Smooth muscle cell (in vitro differentiated cells): ENCODE data around the gene MAMSTR. TPM values are rescaled to one million over a fixed set of nuclear protein-coding genes. Genes with fewer than 3 reads are reported as not detected.

ENCODE experiments used
- DNase-seq: peaks from one replicate; lab custom pipeline; 2025; ENCODE audit not compliant: unreplicated experiment; lab: John Stamatoyannopoulos, UW
- H2AFZ ChIP-seq: fragments of 200-600 bp; sonication (generic); 2 replicates; pipeline ENCODE4 v1.6.0; 2016; ENCODE audit warnings: antibody characterized with exemption, low read depth, mild to moderate bottlenecking
- H3F3A ChIP-seq: fragments of 200-600 bp; sonication (generic); 2 replicates; pipeline ENCODE4 v1.6.0; 2017; ENCODE audit warnings: antibody characterized with exemption, low read depth
- H3K27ac ChIP-seq: fragments of 200-600 bp; sonication (generic); 2 replicates; pipeline ENCODE4 v1.5.1; 2016; ENCODE audit warnings: low read depth, mild to moderate bottlenecking
- H3K27me3 ChIP-seq: fragments of 200-600 bp; sonication (generic); 2 replicates; pipeline ENCODE4 v1.6.1; 2016; ENCODE audit warnings: low read depth, mild to moderate bottlenecking
- H3K36me3 ChIP-seq: fragments of 200-600 bp; sonication (generic); 2 replicates; pipeline ENCODE4 v1.5.1; 2016; ENCODE audit warnings: low read depth
- H3K4me1 ChIP-seq: fragments of 200-600 bp; sonication (generic); 2 replicates; pipeline ENCODE4 v1.5.1; 2016; ENCODE audit warnings: low read depth
- H3K4me2 ChIP-seq: fragments of 200-600 bp; sonication (generic); 2 replicates; pipeline ENCODE4 v1.6.0; 2016; ENCODE audit warnings: mild to moderate bottlenecking
- H3K4me3 ChIP-seq: fragments of 200-600 bp; sonication (generic); 2 replicates; pipeline ENCODE4 v1.5.1; 2016; ENCODE audit warnings: mild to moderate bottlenecking
- H3K79me2 ChIP-seq: fragments of 200-600 bp; sonication (generic); 2 replicates; pipeline ENCODE4 v1.6.0; 2016; ENCODE audit warnings: low read depth, mild to moderate bottlenecking
- H3K9ac ChIP-seq: fragments of 200-600 bp; sonication (generic); 2 replicates; pipeline ENCODE4 v1.6.0; 2016; ENCODE audit warnings: low read depth
- H3K9me3 ChIP-seq: fragments of 200-600 bp; sonication (generic); replicated peaks from 2 replicates; pipeline ENCODE4 v1.5.1; 2016; ENCODE audit warnings: low read depth
- H4K20me1 ChIP-seq: fragments of 200-600 bp; sonication (generic); 2 replicates; pipeline ENCODE4 v1.6.0; 2016; ENCODE audit warnings: low read depth
- WGBS: methylation state at CpG from one replicate; pipeline ENCODE4 v1.1.7; 2016; ENCODE audit warnings: low lambda C conversion rate; 5-methylcytosine and 5-hydroxymethylcytosine counted together
- polyA plus RNA-seq: library from polyadenylated mRNA; unstranded; fragments of >200 nt; fragmentation: Nextera tagmentation; extraction: Ambion mirVana; gene quantifications from 2 replicates; pipeline ENCODE4 v1.2.1, GENCODE V29; 2016
- total RNA-seq: library from RNA; depleted of rRNA; stranded (reverse); fragments of >200 nt; gene quantifications from 2 replicates; pipeline ENCODE4 v1.2.3, GENCODE V29; 2014
- TF ChIP-seq, protein P1 (sequence below): fragments of 200-600 bp; sonication (generic); IDR thresholded peaks from 2 replicates; pipeline ENCODE4 v1.5.1; 2017; ENCODE audit warnings: borderline replicate concordance, mild to moderate bottlenecking, antibody characterized with exemption; ENCODE audit not compliant: insufficient read depth, poor library complexity, severe bottlenecking

The MAMSTR gene
- total and polyA plus RNA-seq, 2 experiments from 2014 or later = 0.58 to 3.9 TPM

DNA sequence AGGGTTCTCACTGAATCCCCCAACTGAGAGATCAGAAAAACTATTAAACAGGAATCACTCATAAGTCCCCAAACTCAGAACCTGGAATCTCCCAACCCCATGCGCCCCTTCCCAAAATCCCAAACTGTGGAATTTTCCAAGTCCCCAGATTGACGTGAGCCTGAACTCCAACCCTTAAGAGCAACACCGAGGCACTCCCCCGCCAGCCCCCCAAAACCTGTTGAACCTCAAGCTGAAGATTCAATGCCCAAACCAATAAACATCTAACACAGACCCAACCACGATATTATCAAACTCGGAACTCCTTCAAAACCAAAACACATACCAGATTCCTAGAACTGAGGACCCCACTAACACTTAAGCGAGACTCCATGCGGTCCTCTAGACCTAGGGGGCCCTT is 26.6 kb upstream of the MAMSTR start:
- Histone ChIP-seq H3K4me2 (peak overlapping the region; percentile 85), H3K27me3 (no peaks in the 10 kb centered on the region), H3K4me1 (no peaks in the 10 kb centered on the region), H3K9ac (peak overlapping the region; percentile 41), H4K20me1 (no peaks in the 10 kb centered on the region), H2AFZ (no peak overlapping the region), H3K9me3 (no peaks in the 10 kb centered on the region), H3K27ac (peak overlapping the region; percentile 72), H3K36me3 (no peaks in the 10 kb centered on the region), H3F3A (peaks cover 3% of the 10 kb centered on the region), H3K79me2 (no peaks in the 10 kb centered on the region), H3K4me3 (no peak overlapping the region)
- DNase-seq = no peak
- 95% methylated on average over 8 of the region's 8 CpGs for WGBS
- TF ChIP-seq, protein P1, sequence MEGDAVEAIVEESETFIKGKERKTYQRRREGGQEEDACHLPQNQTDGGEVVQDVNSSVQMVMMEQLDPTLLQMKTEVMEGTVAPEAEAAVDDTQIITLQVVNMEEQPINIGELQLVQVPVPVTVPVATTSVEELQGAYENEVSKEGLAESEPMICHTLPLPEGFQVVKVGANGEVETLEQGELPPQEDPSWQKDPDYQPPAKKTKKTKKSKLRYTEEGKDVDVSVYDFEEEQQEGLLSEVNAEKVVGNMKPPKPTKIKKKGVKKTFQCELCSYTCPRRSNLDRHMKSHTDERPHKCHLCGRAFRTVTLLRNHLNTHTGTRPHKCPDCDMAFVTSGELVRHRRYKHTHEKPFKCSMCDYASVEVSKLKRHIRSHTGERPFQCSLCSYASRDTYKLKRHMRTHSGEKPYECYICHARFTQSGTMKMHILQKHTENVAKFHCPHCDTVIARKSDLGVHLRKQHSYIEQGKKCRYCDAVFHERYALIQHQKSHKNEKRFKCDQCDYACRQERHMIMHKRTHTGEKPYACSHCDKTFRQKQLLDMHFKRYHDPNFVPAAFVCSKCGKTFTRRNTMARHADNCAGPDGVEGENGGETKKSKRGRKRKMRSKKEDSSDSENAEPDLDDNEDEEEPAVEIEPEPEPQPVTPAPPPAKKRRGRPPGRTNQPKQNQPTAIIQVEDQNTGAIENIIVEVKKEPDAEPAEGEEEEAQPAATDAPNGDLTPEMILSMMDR = no peak

DNA sequence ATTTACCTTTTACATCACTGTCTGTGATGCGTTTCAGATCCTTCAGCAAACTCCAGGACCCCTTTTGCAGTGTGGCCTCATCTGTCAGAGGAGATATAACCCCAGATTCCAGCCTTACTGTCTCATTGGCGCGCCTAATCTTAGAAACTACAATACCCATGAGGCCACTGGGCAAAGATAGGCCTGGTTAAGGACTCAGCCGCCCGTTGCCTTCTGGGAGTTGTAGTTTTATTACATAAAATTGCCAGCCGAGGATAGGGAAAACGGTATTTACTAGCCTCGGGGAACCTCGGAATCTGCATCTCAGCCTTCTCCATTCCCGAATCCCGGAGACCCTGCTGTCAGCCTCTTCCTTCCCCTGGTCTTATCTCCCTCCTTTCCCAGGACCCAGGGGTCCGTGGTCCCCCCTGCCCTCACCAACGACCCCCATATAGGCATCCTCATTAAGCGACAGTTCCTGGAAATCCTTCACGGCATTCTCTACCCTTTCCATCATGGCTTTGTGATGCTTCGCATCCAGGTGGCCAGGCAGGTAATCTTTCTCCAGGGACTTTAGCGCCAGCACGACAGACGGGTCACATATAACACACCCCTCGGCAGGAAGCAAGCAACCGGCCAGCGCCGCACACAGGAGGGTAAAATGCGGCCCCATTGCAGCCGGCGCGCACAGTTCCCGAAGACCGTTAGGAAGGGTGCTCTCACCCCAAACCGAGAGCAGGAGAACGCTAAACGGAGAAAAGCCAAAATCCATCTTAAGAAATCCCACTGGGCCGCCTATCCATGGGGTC is 25.9 kb upstream of the MAMSTR start:
- no peaks in the 10 kb centered on the region for H3K4me1 ChIP-seq
- no peaks in the 10 kb centered on the region for H3K36me3 ChIP-seq
- peaks cover 3% of the 10 kb centered on the region for H3F3A ChIP-seq
- WGBS = 66% methylated on average over 33 of the region's 33 CpGs
- no peaks in the 10 kb centered on the region for H3K79me2 ChIP-seq
- H3K9ac ChIP-seq = no peak overlapping the region
- no peak overlapping the region for H3K27ac ChIP-seq
- H3K27me3 ChIP-seq = no peaks in the 10 kb centered on the region
- H3K4me3 ChIP-seq = no peak overlapping the region
- no peak for DNase-seq
- H4K20me1 ChIP-seq = no peaks in the 10 kb centered on the region
- no peaks in the 10 kb centered on the region for H3K9me3 ChIP-seq
- no peak overlapping the region for H2AFZ ChIP-seq
- H3K4me2 ChIP-seq = no peak overlapping the region
- TF ChIP-seq, protein P1 = no peak

DNA sequence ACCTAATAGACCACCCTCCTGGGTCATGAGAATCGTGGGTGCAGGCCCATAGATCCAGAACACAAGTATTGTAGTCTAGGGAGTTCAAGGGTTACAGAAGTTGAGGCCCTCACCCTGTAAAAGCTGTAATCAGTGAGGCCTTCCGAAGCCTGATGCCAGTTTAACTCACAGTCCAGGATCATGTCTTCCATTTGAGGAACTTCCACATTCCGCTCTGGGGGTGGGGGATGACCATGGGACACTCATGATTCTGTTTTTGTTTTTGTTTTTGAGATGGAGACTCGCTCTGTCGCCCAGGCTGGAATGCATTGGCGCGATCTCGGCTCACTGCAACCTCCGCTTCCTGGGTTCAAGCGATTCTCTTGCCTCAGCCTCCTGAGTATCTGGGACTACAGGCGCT is 22.6 kb upstream of the MAMSTR start:
- no peaks in the 10 kb centered on the region for H3K36me3 ChIP-seq
- no peak overlapping the region for H3K4me2 ChIP-seq
- no peaks in the 10 kb centered on the region for H4K20me1 ChIP-seq
- TF ChIP-seq, protein P1 = no peak
- 91% methylated on average over 11 of the region's 11 CpGs for WGBS
- H3F3A ChIP-seq = no peaks in the 10 kb centered on the region
- no peaks in the 10 kb centered on the region for H3K79me2 ChIP-seq
- H3K27me3 ChIP-seq = no peaks in the 10 kb centered on the region
- H3K4me3 ChIP-seq = no peak overlapping the region
- DNase-seq = no peak
- no peaks in the 10 kb centered on the region for H3K9me3 ChIP-seq
- H3K27ac ChIP-seq = no peak overlapping the region
- H2AFZ ChIP-seq = no peak overlapping the region
- H3K9ac ChIP-seq = no peak overlapping the region
- H3K4me1 ChIP-seq = peaks cover 9% of the 10 kb centered on the region
